ENCODE data around the gene TBX4. TPM values are rescaled to one million over a fixed set of nuclear protein-coding genes. Genes with fewer than 3 reads are reported as not detected.

The TBX4 gene
- total RNA-seq, 4 donors from 2014 or later: 0.54 TPM; not detected in 3

- Histone ChIP-seq H3K4me1 (no peaks in the 10 kb centered on the region), H3K27ac (no peak overlapping the region), H3K36me3 (no peaks in the 10 kb centered on the region), H3K27me3 (no peaks in the 10 kb centered on the region), H3K9me3 (no peaks in the 10 kb centered on the region), H3K4me3 (replicated peaks in 1 of 3) (no peak overlapping the region)
- no peak for DNase-seq
- TF ChIP-seq POLR2A (IDR thresholded peaks at IDR 0.05) (no peak), CTCF (IDR thresholded peaks at IDR 0.05) (no peak)
- 95% methylated on average over 8 of the region's 8 CpGs for WGBS, 2 donors
- intact Hi-C loops (cut with DNase I): no loop called here
These were observed 46.1 kb downstream of the TBX4 start for GRCh38 chr17:61498042-61498994.

- intact Hi-C loops (cut with DNase I): no loop called here
- DNase-seq: no peak
- H3K27me3 ChIP-seq: no peaks in the 10 kb centered on the region
- no peak overlapping the region for H3K4me3 ChIP-seq (replicated peaks in 1 of 3)
- 97 to 98% methylated on average over 3 of the region's 3 CpGs for WGBS, 2 donors
- no peak overlapping the region for H3K27ac ChIP-seq
- TF ChIP-seq CTCF (IDR thresholded peaks at IDR 0.05) (no peak), POLR2A (IDR thresholded peaks at IDR 0.05) (no peak)
- H3K36me3 ChIP-seq: no peaks in the 10 kb centered on the region
- no peaks in the 10 kb centered on the region for H3K9me3 ChIP-seq
- H3K4me1 ChIP-seq: no peaks in the 10 kb centered on the region
These were observed 47.4 kb downstream of the TBX4 start for GRCh38 chr17:61499632-61500031.

GRCh38 chr17:61500287-61500686, 48.1 kb downstream of the TBX4 start:
- WGBS, 2 donors: 92 to 97% methylated on average over 2 of the region's 2 CpGs
- TF ChIP-seq CTCF (IDR thresholded peaks at IDR 0.05): no peak
- no peak overlapping the region for H3K27ac ChIP-seq
- H3K4me1 ChIP-seq: no peaks in the 10 kb centered on the region
- H3K4me3 ChIP-seq (replicated peaks in 1 of 3): no peak overlapping the region
- H3K27me3 ChIP-seq: no peaks in the 10 kb centered on the region
- no peak for DNase-seq
- H3K36me3 ChIP-seq: no peaks in the 10 kb centered on the region
- no peaks in the 10 kb centered on the region for H3K9me3 ChIP-seq
- intact Hi-C loops (cut with DNase I): no loop called here

GRCh38 chr17:61502292-61502691, 50.1 kb downstream of the TBX4 start:
- no peak for DNase-seq
- H3K27me3 ChIP-seq: no peaks in the 10 kb centered on the region
- no peaks in the 10 kb centered on the region for H3K4me1 ChIP-seq
- intact Hi-C loops (cut with DNase I): no loop called here
- no peak overlapping the region for H3K4me3 ChIP-seq (replicated peaks in 1 of 3)
- H3K9me3 ChIP-seq: no peaks in the 10 kb centered on the region
- no peaks in the 10 kb centered on the region for H3K36me3 ChIP-seq
- no peak for TF ChIP-seq CTCF (IDR thresholded peaks at IDR 0.05)
- no peak for TF ChIP-seq POLR2A (IDR thresholded peaks at IDR 0.05)
- no peak overlapping the region for H3K27ac ChIP-seq
- WGBS, 2 donors: 76 to 83% methylated on average over 5 of the region's 5 CpGs

- TF ChIP-seq POLR2A (IDR thresholded peaks at IDR 0.05): no peak
- TF ChIP-seq CTCF (IDR thresholded peaks at IDR 0.05): no peak
- Histone ChIP-seq H3K27ac (no peak overlapping the region), H3K9me3 (no peaks in the 10 kb centered on the region), H3K27me3 (no peaks in the 10 kb centered on the region), H3K4me3 (replicated peaks in 1 of 3) (no peak overlapping the region), H3K36me3 (no peaks in the 10 kb centered on the region), H3K4me1 (no peaks in the 10 kb centered on the region)
- WGBS, 2 donors: 62 to 63% methylated on average over 3 of the region's 3 CpGs
- DNase-seq: no peak
- intact Hi-C loops (cut with DNase I): no loop called here
These were observed 51.7 kb downstream of the TBX4 start for GRCh38 chr17:61503961-61504360.

All from thyroid gland (tissue), 4 donors.